ENCODE measurements around the gene CYP4A11.

DNA sequence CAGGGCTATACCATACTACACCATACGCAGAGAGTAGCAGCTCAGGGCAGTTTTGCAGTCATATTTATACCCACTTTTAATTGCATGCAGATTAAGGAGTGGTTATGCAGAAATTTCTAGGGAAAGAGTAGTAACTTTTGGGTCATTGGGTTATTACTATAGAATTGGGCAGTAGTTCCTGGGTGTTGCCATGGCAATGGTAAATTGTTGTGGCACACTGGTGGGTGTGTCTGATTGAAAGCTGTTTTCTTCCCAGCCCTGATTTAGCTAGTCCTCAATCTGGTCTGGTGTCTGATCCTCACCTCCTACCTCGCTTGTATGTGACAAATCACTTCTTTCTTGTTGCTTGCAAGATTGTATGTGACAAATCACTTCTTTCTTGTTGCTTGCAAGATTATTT is 30.5 kb downstream of the CYP4A11 start:
- TF ChIP-seq GATA2 (IDR thresholded peaks at IDR 0.05; ENCODE audit: low read depth, low read length) (no peak), GATA3 (IDR thresholded peaks at IDR 0.05; ENCODE audit: low read depth, low read length) (no peak)

Measured in SH-SY5Y (cell line).